Measurements from ENCODE around the gene NCKAP5L. TPM values are rescaled to one million over a fixed set of nuclear protein-coding genes. Genes with fewer than 3 reads are reported as not detected.
A peak's percentile ranks its signal among the peaks of the same experiment; 100 is the strongest.

The NCKAP5L gene
- total RNA-seq, 1 experiment from 2014 or later, result 19.5 TPM

GRCh38 chr12:49867570-49868341 lies 39.5 kb upstream of the NCKAP5L start:
- peak; percentile 91 to 95 for DNase-seq
- no peak overlapping the region for H3K4me3 ChIP-seq (ENCODE audit: low read depth, low read length)
- CTCF ChIA-PET, result interaction anchor here (0.5 to 3.5 kb wide), 30 partner anchors 10 to 244 kb away, joined by 3 to 46 read pairs (median 5); partner anchors contain the start of genes AQP6, BCDIN3D, COX14 and NCKAP5L
- H3K36me3 ChIP-seq (ENCODE audit: control insufficient read depth, insufficient read depth, low read length), result no peaks in the 10 kb centered on the region
- intact Hi-C loops (cut with micrococcal nuclease; ENCODE audit: unreplicated experiment), result loop anchor here (1.0 to 5.0 kb wide), 6 partner anchors 35 to 203 kb away; partner anchors contain the start of genes AQP2, ASIC1 and FAIM2
- H3K27ac Mint-ChIP-seq (ENCODE audit: unreplicated experiment), result peak overlapping the region; percentile 90
- no peaks in the 10 kb centered on the region for H3K9me3 Mint-ChIP-seq (ENCODE audit: unreplicated experiment)
- H3K36me3 Mint-ChIP-seq (ENCODE audit: insufficient read depth, unreplicated experiment), result peaks cover 6% of the 10 kb centered on the region
- peaks cover 46% of the 10 kb centered on the region for H3K4me1 Mint-ChIP-seq (ENCODE audit: low read depth, unreplicated experiment)
- no peak for TF ChIP-seq CTCF (IDR thresholded peaks at IDR 0.05; ENCODE audit: insufficient read depth in 1 of 2, low read depth in 1 of 2, low read length in 1 of 2, severe bottlenecking in 1 of 2, unreplicated experiment in 1 of 2)
- H3K4me3 Mint-ChIP-seq (ENCODE audit: unreplicated experiment), result peak overlapping the region; percentile 60
- no peaks in the 10 kb centered on the region for H3K27me3 Mint-ChIP-seq (ENCODE audit: insufficient read depth, unreplicated experiment)
- TSS peak; percentile 55 for BruUV-seq (replicated peaks)
- peaks cover 53% of the 10 kb centered on the region for H3K4me1 ChIP-seq
- no peaks in the 10 kb centered on the region for H3K27me3 ChIP-seq (replicated peaks; ENCODE audit: control insufficient read depth, insufficient read depth, low read length)
- H3K9me3 ChIP-seq, result no peaks in the 10 kb centered on the region
- POLR2A ChIA-PET, result interaction anchor here (0.5 to 1.3 kb wide), 6 partner anchors 25 to 203 kb away, joined by 3 to 9 read pairs (median 6); partner anchors contain the start of genes BCDIN3D, NCKAP5L and TMBIM6

GRCh38 chr12:49866859-49867569 lies 38.8 kb upstream of the NCKAP5L start:
- POLR2A ChIA-PET, result interaction anchor here (0.6 to 1.3 kb wide), 7 partner anchors 24 to 203 kb away, joined by 3 to 10 read pairs (median 5); partner anchors contain the start of genes BCDIN3D, NCKAP5L and TMBIM6
- Histone ChIP-seq H3K4me3 (ENCODE audit: low read depth, low read length) (0 out of 2 replicates have a peak overlapping the region, but pooled peaks have one; percentile 1), H3K4me1 (peaks cover 53% of the 10 kb centered on the region), H3K36me3 (ENCODE audit: control insufficient read depth, insufficient read depth, low read length) (no peaks in the 10 kb centered on the region), H3K27me3 (replicated peaks; ENCODE audit: control insufficient read depth, insufficient read depth, low read length) (no peaks in the 10 kb centered on the region), H3K9me3 (no peaks in the 10 kb centered on the region; the same call in 1 of the 2 replicates)
- H3K36me3 Mint-ChIP-seq (ENCODE audit: insufficient read depth, unreplicated experiment), result peaks cover 6% of the 10 kb centered on the region
- no TSS peak for BruUV-seq (replicated peaks)
- H3K9me3 Mint-ChIP-seq (ENCODE audit: unreplicated experiment), result no peaks in the 10 kb centered on the region
- peak; percentile 98 to 99 for TF ChIP-seq CTCF (IDR thresholded peaks at IDR 0.05; ENCODE audit: insufficient read depth in 1 of 2, low read depth in 1 of 2, low read length in 1 of 2, severe bottlenecking in 1 of 2, unreplicated experiment in 1 of 2)
- peak overlapping the region; percentile 60 for H3K4me3 Mint-ChIP-seq (ENCODE audit: unreplicated experiment)
- intact Hi-C loops (cut with micrococcal nuclease; ENCODE audit: unreplicated experiment), result loop anchor here (1.0 to 5.0 kb wide), 6 partner anchors 35 to 203 kb away; partner anchors contain the start of genes AQP2, ASIC1 and FAIM2
- peak; percentile 89 to 93 for DNase-seq
- no peaks in the 10 kb centered on the region for H3K27me3 Mint-ChIP-seq (ENCODE audit: insufficient read depth, unreplicated experiment)
- CTCF ChIA-PET, result interaction anchor here (0.5 to 3.5 kb wide), 32 partner anchors 9 to 896 kb away, joined by 3 to 46 read pairs (median 5); partner anchors contain the start of genes AQP6, BCDIN3D, COX14 and NCKAP5L
- peak overlapping the region; percentile 90 for H3K27ac Mint-ChIP-seq (ENCODE audit: unreplicated experiment)
- peaks cover 46% of the 10 kb centered on the region for H3K4me1 Mint-ChIP-seq (ENCODE audit: low read depth, unreplicated experiment)

- Histone ChIP-seq H3K27me3 (replicated peaks; ENCODE audit: control insufficient read depth, insufficient read depth, low read length) (no peaks in the 10 kb centered on the region), H3K4me1 (peaks cover 48% of the 10 kb centered on the region), H3K4me3 (ENCODE audit: low read depth, low read length) (no peak overlapping the region), H3K36me3 (ENCODE audit: control insufficient read depth, insufficient read depth, low read length) (no peaks in the 10 kb centered on the region), H3K9me3 (no peaks in the 10 kb centered on the region; the same call in 1 of the 2 replicates)
- BruUV-seq (replicated peaks), result no TSS peak
- Mint-ChIP-seq H3K4me3 (ENCODE audit: unreplicated experiment) (no peak overlapping the region), H3K27me3 (ENCODE audit: insufficient read depth, unreplicated experiment) (no peaks in the 10 kb centered on the region), H3K36me3 (ENCODE audit: insufficient read depth, unreplicated experiment) (peaks cover 6% of the 10 kb centered on the region), H3K4me1 (ENCODE audit: low read depth, unreplicated experiment) (peaks cover 46% of the 10 kb centered on the region), H3K27ac (ENCODE audit: unreplicated experiment) (peak overlapping the region; percentile 90), H3K9me3 (ENCODE audit: unreplicated experiment) (no peaks in the 10 kb centered on the region)
- ChIA-PET POLR2A (no interaction called here), CTCF (no interaction called here)
- no peak for DNase-seq
- intact Hi-C loops (cut with micrococcal nuclease; ENCODE audit: unreplicated experiment), result loop anchor here (5.0 kb wide), 2 partner anchors 37 to 87 kb away; partner anchors contain the start of genes AQP2 and FAIM2
- TF ChIP-seq CTCF (IDR thresholded peaks at IDR 0.05; ENCODE audit: insufficient read depth in 1 of 2, low read depth in 1 of 2, low read length in 1 of 2, severe bottlenecking in 1 of 2, unreplicated experiment in 1 of 2), result no peak
Measured at GRCh38 chr12:49865782-49866135, 37.5 kb upstream of the NCKAP5L start.

All from Caco-2 (cell line).